Measurements from ENCODE around the gene ECE2.

The ECE2 gene

GRCh38 chr3:184242297-184242685 lies 33.5 kb upstream of the ECE2 start:
- no peak for DNase-seq
- Histone ChIP-seq H3K27ac (no peak overlapping the region), H3K36me3 (replicated peaks) (peaks cover 28% of the 10 kb centered on the region), H3K4me3 (ENCODE audit: low read depth, low read length) (no peak overlapping the region), H3K27me3 (replicated peaks) (no peaks in the 10 kb centered on the region)
- TF ChIP-seq CTCF (IDR thresholded peaks at IDR 0.05; ENCODE audit: low read depth, low read length, missing control alignments) = no peak
- in situ Hi-C loops (cut with HindIII; ENCODE audit: low pct_ligation_motif_present, low sequenced_read_pairs) = no loop called here

GRCh38 chr3:184248454-184249411 lies 27.1 kb upstream of the ECE2 start, which contains the start of gene ALG3:
ALG3 (minus strand) TSS chr3:184248962; CDS start chr3:184248940, 22 bp downstream.
- DNase-seq = peak; percentile 78
- Histone ChIP-seq H3K4me3 (ENCODE audit: low read depth, low read length) (peak within 1 kb of the TSS; percentile 95), H3K36me3 (replicated peaks) (peaks cover 11% of the 10 kb centered on the region), H3K27me3 (replicated peaks) (no peaks in the 10 kb centered on the region), H3K27ac (peak within 1 kb of the TSS; percentile 83)
- in situ Hi-C loops (cut with HindIII; ENCODE audit: low pct_ligation_motif_present, low sequenced_read_pairs) = no loop called here
- TF ChIP-seq CTCF (IDR thresholded peaks at IDR 0.05; ENCODE audit: low read depth, low read length, missing control alignments) = no peak

- peak; percentile 70 for TF ChIP-seq CTCF (IDR thresholded peaks at IDR 0.05; ENCODE audit: low read depth, low read length, missing control alignments)
- peak; percentile 97 for DNase-seq
- peak within 1 kb of the TSS; percentile 95 for H3K4me3 ChIP-seq (ENCODE audit: low read depth, low read length)
- peaks cover 6% of the 10 kb centered on the region for H3K36me3 ChIP-seq (replicated peaks)
- H3K27me3 ChIP-seq (replicated peaks) = no peaks in the 10 kb centered on the region
- H3K27ac ChIP-seq = peak within 1 kb of the TSS; percentile 83
- in situ Hi-C loops (cut with HindIII; ENCODE audit: low pct_ligation_motif_present, low sequenced_read_pairs) = no loop called here
These were observed 26.2 kb upstream of the ECE2 start, which contains the start of gene EEF1AKMT4 for GRCh38 chr3:184249412-184250166. EEF1AKMT4 (plus strand) TSS chr3:184249672; CDS start chr3:184249695, 23 bp downstream.

- Histone ChIP-seq H3K27ac (no peak overlapping the region), H3K4me3 (ENCODE audit: low read depth, low read length) (peak overlapping the region; percentile 95), H3K27me3 (replicated peaks) (no peaks in the 10 kb centered on the region), H3K36me3 (replicated peaks) (peaks cover 4% of the 10 kb centered on the region)
- in situ Hi-C loops (cut with HindIII; ENCODE audit: low pct_ligation_motif_present, low sequenced_read_pairs) = no loop called here
- TF ChIP-seq CTCF (IDR thresholded peaks at IDR 0.05; ENCODE audit: low read depth, low read length, missing control alignments) = peak; percentile 97
- DNase-seq = peak; percentile 90
These were observed 25.5 kb upstream of the ECE2 start for GRCh38 chr3:184250167-184250828.

- no peak overlapping the region for H3K27ac ChIP-seq
- H3K36me3 ChIP-seq (replicated peaks) = no peaks in the 10 kb centered on the region
- no peaks in the 10 kb centered on the region for H3K27me3 ChIP-seq (replicated peaks)
- no peak for DNase-seq
- no peak overlapping the region for H3K4me3 ChIP-seq (ENCODE audit: low read depth, low read length)
- TF ChIP-seq CTCF (IDR thresholded peaks at IDR 0.05; ENCODE audit: low read depth, low read length, missing control alignments) = no peak
- in situ Hi-C loops (cut with HindIII; ENCODE audit: low pct_ligation_motif_present, low sequenced_read_pairs) = no loop called here
These were observed 20.4 kb upstream of the ECE2 start for GRCh38 chr3:184255291-184256039.
